Spinal cord (tissue), 10 donors: Measurements from ENCODE around the gene RFTN1. TPM values are rescaled to one million over a fixed set of nuclear protein-coding genes. Genes with fewer than 3 reads are reported as not detected.

Experiments
- DNase-seq, 6 donors: peaks; one replicate each; pipeline versions ENCODE4 v3.0.0 to v3.0.0-alpha.2; 2013 to 2015; ENCODE audit warnings: low spot score in 6 of 6, low read depth in 4 of 6
- H3K27ac ChIP-seq: one replicate; pipeline ENCODE4 v1.5.1; 2013; ENCODE audit warnings: low read depth, low read length, control low read depth
- H3K27me3 ChIP-seq: one replicate; pipeline ENCODE4 v1.6.1; 2013; ENCODE audit warnings: low read length; ENCODE audit not compliant: control insufficient read depth, insufficient read depth
- H3K36me3 ChIP-seq: one replicate; pipeline ENCODE4 v1.6.1; 2013; ENCODE audit warnings: low read length; ENCODE audit not compliant: control insufficient read depth, insufficient read depth
- H3K4me1 ChIP-seq: one replicate; pipeline ENCODE4 v1.6.1; 2013; ENCODE audit warnings: low read length; ENCODE audit not compliant: control insufficient read depth, insufficient read depth
- H3K4me3 ChIP-seq: one replicate; pipeline ENCODE4 v1.5.1; 2013; ENCODE audit warnings: low read depth, low read length, control low read depth
- H3K9me3 ChIP-seq: one replicate; pipeline ENCODE4 v1.6.1; 2013; ENCODE audit warnings: low read length; ENCODE audit not compliant: control insufficient read depth, insufficient read depth
- WGBS: methylation state at CpG from one replicate; pipeline ENCODE4 v1.1.5; 2013; ENCODE audit warnings: missing lambda C conversion rate; ENCODE audit not compliant: insufficient coverage; 5-methylcytosine and 5-hydroxymethylcytosine counted together
- polyA plus RNA-seq, 2 donors: library from polyadenylated mRNA; unstranded; fragments of 120-200 nt; gene quantifications; one replicate each; pipeline ENCODE4 v1.2.1, GENCODE V29; 2013; ENCODE audit not compliant: insufficient read length in 2 of 2
- total RNA-seq, 2 donors: library from RNA; depleted of rRNA in 1 of 2; stranded (reverse); fragments of 120-200 nt in 1 of 2; fragments of >200 nt in 1 of 2; gene quantifications; one replicate each; pipeline versions ENCODE4 v1.2.3 to v1.2.4, GENCODE V29; 2013 to 2014
- donor health status: healthy.

Gene RFTN1
- total and polyA plus RNA-seq, 4 donors = 15.6 to 26.8 (median 25.7) TPM

GRCh38 chr3:16516695-16517481, 3.4 kb upstream of the RFTN1 start:
- H3K27me3 ChIP-seq = peaks cover 12% of the 10 kb centered on the region
- peaks cover 25% of the 10 kb centered on the region for H3K4me1 ChIP-seq
- no peaks in the 10 kb centered on the region for H3K36me3 ChIP-seq
- no peaks in the 10 kb centered on the region for H3K9me3 ChIP-seq
- peak in 2 of 6 donors; percentile 85 to 91 for DNase-seq
- H3K27ac ChIP-seq = no peak overlapping the region
- 23% methylated on average over 5 of the region's 6 CpGs for WGBS
- no peak overlapping the region for H3K4me3 ChIP-seq

GRCh38 chr3:16515885-16516420, 2.5 kb upstream of the RFTN1 start:
- no peak overlapping the region for H3K4me3 ChIP-seq

GRCh38 chr3:16514755-16515353, 1.4 kb upstream of the RFTN1 start:
- Histone ChIP-seq H3K27ac (no peak overlapping the region), H3K4me3 (no peak overlapping the region), H3K4me1 (peaks cover 26% of the 10 kb centered on the region), H3K9me3 (no peaks in the 10 kb centered on the region), H3K36me3 (no peaks in the 10 kb centered on the region), H3K27me3 (peaks cover 12% of the 10 kb centered on the region)
- WGBS = 87% methylated on average over 3 of the region's 5 CpGs
- no peak for DNase-seq

More at GRCh38 chr3:16515885-16516420, 2.5 kb upstream of the RFTN1 start:
- Histone ChIP-seq H3K4me1 (peaks cover 26% of the 10 kb centered on the region), H3K27ac (no peak overlapping the region), H3K9me3 (no peaks in the 10 kb centered on the region), H3K36me3 (no peaks in the 10 kb centered on the region), H3K27me3 (peaks cover 12% of the 10 kb centered on the region)
- peak in 1 of 6 donors; percentile 74 for DNase-seq
- WGBS = 30% methylated on average over 7 of the region's 11 CpGs

- H3K4me1 ChIP-seq = peaks cover 26% of the 10 kb centered on the region
- H3K27ac ChIP-seq = no peak overlapping the region
- H3K36me3 ChIP-seq = no peaks in the 10 kb centered on the region
These were observed 662 bp upstream of the RFTN1 start for GRCh38 chr3:16514021-16514700.

GRCh38 chr3:16512435-16513140, 911 bp downstream of the RFTN1 start:
- Histone ChIP-seq H3K27ac (peak overlapping the region; percentile 29), H3K4me1 (peaks cover 32% of the 10 kb centered on the region), H3K4me3 (peak overlapping the region; percentile 68), H3K36me3 (no peaks in the 10 kb centered on the region), H3K27me3 (peaks cover 12% of the 10 kb centered on the region), H3K9me3 (no peaks in the 10 kb centered on the region)
- WGBS = 6% methylated on average over 30 of the region's 37 CpGs
- DNase-seq = peak in 2 of 6 donors; percentile 34 to 46

More at GRCh38 chr3:16514021-16514700, 662 bp upstream of the RFTN1 start:
- Histone ChIP-seq H3K27me3 (peaks cover 12% of the 10 kb centered on the region), H3K9me3 (no peaks in the 10 kb centered on the region), H3K4me3 (peak overlapping the region; percentile 68)
- WGBS = 32% methylated on average over 5 of the region's 9 CpGs
- DNase-seq = peak in 1 of 6 donors; percentile 30

GRCh38 chr3:16511681-16512434, 1.6 kb downstream of the RFTN1 start:
- peak in 2 of 6 donors; percentile 61 to 68 for DNase-seq
- Histone ChIP-seq H3K4me3 (peak overlapping the region; percentile 68), H3K27ac (peak overlapping the region; percentile 22), H3K36me3 (no peaks in the 10 kb centered on the region), H3K27me3 (peaks cover 12% of the 10 kb centered on the region), H3K9me3 (no peaks in the 10 kb centered on the region), H3K4me1 (peaks cover 31% of the 10 kb centered on the region)
- 45% methylated on average over 7 of the region's 11 CpGs for WGBS

GRCh38 chr3:16510620-16511319, 2.7 kb downstream of the RFTN1 start:
- Histone ChIP-seq H3K9me3 (no peaks in the 10 kb centered on the region), H3K4me1 (peaks cover 27% of the 10 kb centered on the region), H3K27ac (no peak overlapping the region), H3K36me3 (no peaks in the 10 kb centered on the region), H3K27me3 (peaks cover 12% of the 10 kb centered on the region), H3K4me3 (no peak overlapping the region)
- no CpG with 5 or more reads among the region's 3 CpGs for WGBS
- no peak for DNase-seq

- no peak for DNase-seq
- Histone ChIP-seq H3K4me3 (no peak overlapping the region), H3K9me3 (no peaks in the 10 kb centered on the region), H3K36me3 (no peaks in the 10 kb centered on the region), H3K27me3 (peaks cover 12% of the 10 kb centered on the region), H3K27ac (no peak overlapping the region), H3K4me1 (peaks cover 27% of the 10 kb centered on the region)
- WGBS = 76% methylated on average over 5 of the region's 10 CpGs
These were observed 3.5 kb downstream of the RFTN1 start for GRCh38 chr3:16509721-16510619.
